T-helper 2 cell treated with Interferon-gamma antibody and Interleukin-4, amounts not matched to agents 5 μg/mL and 100 μg/mL, for 36 hours (primary cell): ENCODE measurements around the gene SPPL2A.
"Not testable (repeated sequence)": the region's sequence is repeated elsewhere in the genome, so short reads cannot be mapped to it uniquely, and the experiment has no call there.

Experiments
- DNase-seq: peaks from one replicate; pipeline ENCODE4 v3.0.0; 2021; ENCODE audit warnings: low spot score
- H3K27ac Mint-ChIP-seq: one replicate; pipeline ENCODE4 v1.8.0; 2021; ENCODE audit warnings: mild to moderate bottlenecking, mixed read lengths
- H3K27me3 Mint-ChIP-seq: one replicate; pipeline ENCODE4 v1.8.0; 2021; ENCODE audit warnings: low read depth, mixed read lengths
- H3K36me3 Mint-ChIP-seq: one replicate; pipeline ENCODE4 v1.8.0; 2021; ENCODE audit warnings: low read depth, mixed read lengths
- H3K4me1 Mint-ChIP-seq: one replicate; pipeline ENCODE4 v1.8.0; 2021; ENCODE audit warnings: low read depth, mixed read lengths
- H3K4me3 Mint-ChIP-seq: one replicate; pipeline ENCODE4 v1.8.0; 2022; ENCODE audit warnings: mild to moderate bottlenecking, moderate library complexity, mixed read lengths
- H3K9me3 Mint-ChIP-seq: one replicate; pipeline ENCODE4 v1.8.0; 2021; ENCODE audit warnings: mixed read lengths

Gene SPPL2A

GRCh38 chr15:50765195-50765967 is at the start of gene SPPL2A:
SPPL2A (minus strand) TSS chr15:50765706; CDS start chr15:50765533, 173 bp downstream.
- peaks cover 41% of the 10 kb centered on the region for H3K4me1 Mint-ChIP-seq
- H3K27me3 Mint-ChIP-seq: no peaks in the 10 kb centered on the region
- H3K9me3 Mint-ChIP-seq: no peaks in the 10 kb centered on the region
- peak within 1 kb of the TSS; percentile 98 for H3K27ac Mint-ChIP-seq
- peak; percentile 89 for DNase-seq
- H3K4me3 Mint-ChIP-seq: peak within 1 kb of the TSS; percentile 91
- H3K36me3 Mint-ChIP-seq: peaks cover 22% of the 10 kb centered on the region

GRCh38 chr15:50814634-50815033 is 49.1 kb upstream of the SPPL2A start:
- Mint-ChIP-seq H3K27ac (no peak overlapping the region), H3K9me3 (no peaks in the 10 kb centered on the region), H3K27me3 (peaks cover 13% of the 10 kb centered on the region), H3K4me3 (no peak overlapping the region), H3K4me1 (peaks cover 3% of the 10 kb centered on the region), H3K36me3 (no peaks in the 10 kb centered on the region)
- DNase-seq: no peak

- peaks cover 9% of the 10 kb centered on the region for H3K27me3 Mint-ChIP-seq
- no peak overlapping the region for H3K27ac Mint-ChIP-seq
- no peak for DNase-seq
- no peaks in the 10 kb centered on the region for H3K9me3 Mint-ChIP-seq
- no peaks in the 10 kb centered on the region for H3K4me1 Mint-ChIP-seq
- no peaks in the 10 kb centered on the region for H3K36me3 Mint-ChIP-seq
- no peak overlapping the region for H3K4me3 Mint-ChIP-seq
Observed at GRCh38 chr15:50813865-50814264, 48.4 kb upstream of the SPPL2A start.

- no peak overlapping the region for H3K27ac Mint-ChIP-seq
- H3K36me3 Mint-ChIP-seq: no peaks in the 10 kb centered on the region
- DNase-seq: no peak
- H3K9me3 Mint-ChIP-seq: no peaks in the 10 kb centered on the region
- no peak overlapping the region for H3K4me3 Mint-ChIP-seq
- no peaks in the 10 kb centered on the region for H3K4me1 Mint-ChIP-seq
- H3K27me3 Mint-ChIP-seq: peaks cover 11% of the 10 kb centered on the region
Observed at GRCh38 chr15:50813089-50813488, 47.6 kb upstream of the SPPL2A start.

- H3K4me3 Mint-ChIP-seq, DNase-seq: not testable (repeated sequence)
Observed at GRCh38 chr15:50812181-50812506, 46.6 kb upstream of the SPPL2A start.

GRCh38 chr15:50811461-50812180 is 46.1 kb upstream of the SPPL2A start:
- H3K36me3 Mint-ChIP-seq, H3K9me3 Mint-ChIP-seq, H3K4me3 Mint-ChIP-seq, H3K27ac Mint-ChIP-seq, H3K4me1 Mint-ChIP-seq, DNase-seq: not testable (repeated sequence)
- peaks cover 13% of the 10 kb centered on the region for H3K27me3 Mint-ChIP-seq

More at GRCh38 chr15:50812181-50812506, 46.6 kb upstream of the SPPL2A start:
- H3K4me1 Mint-ChIP-seq, H3K27ac Mint-ChIP-seq, H3K9me3 Mint-ChIP-seq, H3K36me3 Mint-ChIP-seq: not testable (repeated sequence)
- peaks cover 13% of the 10 kb centered on the region for H3K27me3 Mint-ChIP-seq

- H3K36me3 Mint-ChIP-seq: no peaks in the 10 kb centered on the region
- no peaks in the 10 kb centered on the region for H3K9me3 Mint-ChIP-seq
- no peak overlapping the region for H3K27ac Mint-ChIP-seq
- H3K4me3 Mint-ChIP-seq: no peak overlapping the region
- H3K4me1 Mint-ChIP-seq: no peaks in the 10 kb centered on the region
- no peak for DNase-seq
- peaks cover 9% of the 10 kb centered on the region for H3K27me3 Mint-ChIP-seq
Observed at GRCh38 chr15:50810128-50810527, 44.6 kb upstream of the SPPL2A start.

- Mint-ChIP-seq H3K36me3 (no peaks in the 10 kb centered on the region), H3K9me3 (no peaks in the 10 kb centered on the region), H3K4me1 (no peaks in the 10 kb centered on the region), H3K4me3 (no peak overlapping the region), H3K27ac (no peak overlapping the region), H3K27me3 (peaks cover 8% of the 10 kb centered on the region)
- no peak for DNase-seq
Observed at GRCh38 chr15:50808728-50809127, 43.2 kb upstream of the SPPL2A start.

GRCh38 chr15:50803479-50804180 is 38.1 kb upstream of the SPPL2A start:
- no peak overlapping the region for H3K27ac Mint-ChIP-seq
- peaks cover 6% of the 10 kb centered on the region for H3K27me3 Mint-ChIP-seq
- no peak overlapping the region for H3K4me3 Mint-ChIP-seq
- DNase-seq: no peak
- peaks cover 1% of the 10 kb centered on the region for H3K4me1 Mint-ChIP-seq
- H3K9me3 Mint-ChIP-seq: no peaks in the 10 kb centered on the region
- H3K36me3 Mint-ChIP-seq: no peaks in the 10 kb centered on the region

GRCh38 chr15:50800715-50801114 is 35.2 kb upstream of the SPPL2A start:
- no peak overlapping the region for H3K27ac Mint-ChIP-seq
- H3K4me3 Mint-ChIP-seq: no peak overlapping the region
- no peak for DNase-seq
- H3K9me3 Mint-ChIP-seq: no peaks in the 10 kb centered on the region
- peaks cover 1% of the 10 kb centered on the region for H3K4me1 Mint-ChIP-seq
- H3K36me3 Mint-ChIP-seq: no peaks in the 10 kb centered on the region
- no peaks in the 10 kb centered on the region for H3K27me3 Mint-ChIP-seq

GRCh38 chr15:50798684-50799083 is 33.2 kb upstream of the SPPL2A start:
- H3K4me3 Mint-ChIP-seq: no peak overlapping the region
- peaks cover 1% of the 10 kb centered on the region for H3K4me1 Mint-ChIP-seq

GRCh38 chr15:50797926-50798325 is 32.4 kb upstream of the SPPL2A start:
- no peak for DNase-seq
- Mint-ChIP-seq H3K4me1 (peaks cover 1% of the 10 kb centered on the region), H3K27me3 (no peaks in the 10 kb centered on the region), H3K27ac (no peak overlapping the region), H3K4me3 (no peak overlapping the region), H3K36me3 (no peaks in the 10 kb centered on the region), H3K9me3 (no peaks in the 10 kb centered on the region)

More at GRCh38 chr15:50798684-50799083, 33.2 kb upstream of the SPPL2A start:
- H3K9me3 Mint-ChIP-seq: no peaks in the 10 kb centered on the region
- no peaks in the 10 kb centered on the region for H3K36me3 Mint-ChIP-seq
- DNase-seq: no peak
- no peak overlapping the region for H3K27ac Mint-ChIP-seq
- no peaks in the 10 kb centered on the region for H3K27me3 Mint-ChIP-seq

- H3K4me3 Mint-ChIP-seq: no peak overlapping the region
- H3K36me3 Mint-ChIP-seq: no peaks in the 10 kb centered on the region
- H3K27me3 Mint-ChIP-seq: peaks cover 2% of the 10 kb centered on the region
- H3K4me1 Mint-ChIP-seq: peaks cover 2% of the 10 kb centered on the region
- no peak for DNase-seq
- no peak overlapping the region for H3K27ac Mint-ChIP-seq
- H3K9me3 Mint-ChIP-seq: no peaks in the 10 kb centered on the region
Observed at GRCh38 chr15:50791486-50791885, 26.0 kb upstream of the SPPL2A start.

- Mint-ChIP-seq H3K4me1 (peaks cover 2% of the 10 kb centered on the region), H3K27me3 (peaks cover 4% of the 10 kb centered on the region), H3K36me3 (no peaks in the 10 kb centered on the region), H3K9me3 (no peaks in the 10 kb centered on the region), H3K27ac (no peak overlapping the region), H3K4me3 (no peak overlapping the region)
- no peak for DNase-seq
Observed at GRCh38 chr15:50790778-50791453, 25.4 kb upstream of the SPPL2A start.
